ENCODE measurements around the gene PDF.
A peak's percentile ranks its signal among the peaks of the same experiment; 100 is the strongest.
"Not testable (repeated sequence)": the region's sequence is repeated elsewhere in the genome, so short reads cannot be mapped to it uniquely, and the experiment has no call there.

PDF gene

GRCh38 chr16:69294051-69294450 is 36.3 kb downstream of the PDF start:
- Mint-ChIP-seq H3K4me3 (no peak overlapping the region), H3K36me3 (ENCODE audit: low read depth) (no peaks in the 10 kb centered on the region), H3K9me3 (no peaks in the 10 kb centered on the region), H3K27me3 (no peaks in the 10 kb centered on the region), H3K27ac (no peak overlapping the region), H3K4me1 (peaks cover 5% of the 10 kb centered on the region)
- ATAC-seq: no peak
- DNase-seq: no peak

GRCh38 chr16:69293401-69293800 is 37.0 kb downstream of the PDF start:
- Mint-ChIP-seq H3K9me3 (no peaks in the 10 kb centered on the region), H3K27ac (no peak overlapping the region), H3K4me3 (no peak overlapping the region), H3K27me3 (no peaks in the 10 kb centered on the region), H3K4me1 (peaks cover 5% of the 10 kb centered on the region), H3K36me3 (ENCODE audit: low read depth) (no peaks in the 10 kb centered on the region)
- no peak for ATAC-seq
- DNase-seq: no peak

GRCh38 chr16:69291657-69292056 is 38.7 kb downstream of the PDF start:
- H3K4me1 Mint-ChIP-seq; DNase-seq; H3K27ac Mint-ChIP-seq; ATAC-seq; H3K9me3 Mint-ChIP-seq; H3K4me3 Mint-ChIP-seq; H3K27me3 Mint-ChIP-seq; H3K36me3 Mint-ChIP-seq (ENCODE audit: low read depth): not testable (repeated sequence)

- Mint-ChIP-seq H3K4me3 (no peak overlapping the region), H3K27me3 (no peaks in the 10 kb centered on the region), H3K27ac (no peak overlapping the region), H3K36me3 (ENCODE audit: low read depth) (no peaks in the 10 kb centered on the region), H3K9me3 (no peaks in the 10 kb centered on the region), H3K4me1 (peaks cover 3% of the 10 kb centered on the region)
- ATAC-seq (no peak), DNase-seq (peak; percentile 35)
These were observed 43.3 kb downstream of the PDF start for GRCh38 chr16:69286941-69287713.

- Mint-ChIP-seq H3K4me3 (no peak overlapping the region), H3K27me3 (no peaks in the 10 kb centered on the region), H3K9me3 (no peaks in the 10 kb centered on the region), H3K27ac (no peak overlapping the region), H3K36me3 (ENCODE audit: low read depth) (no peaks in the 10 kb centered on the region), H3K4me1 (peaks cover 3% of the 10 kb centered on the region)
- no peak for ATAC-seq
- no peak for DNase-seq
These were observed 45.1 kb downstream of the PDF start for GRCh38 chr16:69285240-69285639.

- H3K27me3 Mint-ChIP-seq: no peaks in the 10 kb centered on the region
- H3K27ac Mint-ChIP-seq: no peak overlapping the region
- ATAC-seq: no peak
- no peak overlapping the region for H3K4me3 Mint-ChIP-seq
- H3K36me3 Mint-ChIP-seq (ENCODE audit: low read depth): no peaks in the 10 kb centered on the region
- no peaks in the 10 kb centered on the region for H3K9me3 Mint-ChIP-seq
- DNase-seq: no peak
- H3K4me1 Mint-ChIP-seq: peaks cover 3% of the 10 kb centered on the region
These were observed 46.5 kb downstream of the PDF start for GRCh38 chr16:69283851-69284250.

- Mint-ChIP-seq H3K36me3 (ENCODE audit: low read depth) (no peaks in the 10 kb centered on the region), H3K27ac (no peak overlapping the region), H3K9me3 (no peaks in the 10 kb centered on the region), H3K27me3 (no peaks in the 10 kb centered on the region), H3K4me3 (no peak overlapping the region), H3K4me1 (no peaks in the 10 kb centered on the region)
- ATAC-seq (no peak), DNase-seq (no peak)
These were observed 53.0 kb downstream of the PDF start for GRCh38 chr16:69277413-69277812.
